RWPE1 (cell line): ENCODE results near the gene AUH.

Experiments used
- CTCF ChIA-PET: fragments of 350-600 bp; sonication (Branson Sonifier 250); formaldehyde crosslinking; extraction: SDS; loops from one replicate; lab custom pipeline; 2021; lab: Yijun Ruan, JAX
- POLR2A ChIA-PET: fragments of 400-600 bp; formaldehyde crosslinking; extraction: SDS; loops from one replicate; lab custom pipeline; 2020; ENCODE audit warnings: antibody characterized with exemption; ENCODE audit not compliant: low non-redundant PET; lab: Yijun Ruan, JAX
- DNase-seq: peaks from one replicate; pipeline ENCODE4 v3.0.0; 2012; ENCODE audit warnings: low spot score
- H3K27ac ChIP-seq: fragments of 450-650 bp; 2 replicates; pipeline ENCODE4 v1.5.1; 2017
- CTCF ChIP-seq: fragments of 450-650 bp; conservative IDR thresholded peaks from 2 replicates; pipeline ENCODE4 v1.5.1; 2017; ENCODE audit warnings: low read depth, mild to moderate bottlenecking

AUH gene

DNA sequence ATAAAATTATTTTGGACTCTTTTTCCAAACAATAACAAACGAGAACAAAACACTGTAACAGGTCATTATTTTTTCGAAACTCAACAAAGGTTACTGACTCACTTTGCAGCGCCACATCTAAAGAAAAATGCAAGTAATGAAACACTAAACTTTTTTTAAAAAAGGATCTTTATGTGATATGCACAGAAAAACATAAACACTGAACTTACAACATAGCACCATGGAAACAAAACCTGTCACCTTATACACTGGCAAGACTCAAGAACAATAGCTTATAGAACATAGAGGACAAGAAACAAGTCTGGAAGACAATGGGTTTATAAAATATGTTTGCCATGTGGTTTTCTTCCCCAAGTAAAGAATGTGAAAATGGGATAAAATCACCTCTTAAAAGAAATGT, 85.2 kb downstream of the AUH start:
- DNase-seq, result no peak
- CTCF ChIA-PET, result interaction anchor here (0.6 kb wide), 2 partner anchors 37 to 76 kb away, joined by 4 to 5 read pairs; no protein-coding TSS in a partner anchor
- H3K27ac ChIP-seq, result no peak overlapping the region
- no peak for TF ChIP-seq CTCF
- POLR2A ChIA-PET, result no interaction called here

DNA sequence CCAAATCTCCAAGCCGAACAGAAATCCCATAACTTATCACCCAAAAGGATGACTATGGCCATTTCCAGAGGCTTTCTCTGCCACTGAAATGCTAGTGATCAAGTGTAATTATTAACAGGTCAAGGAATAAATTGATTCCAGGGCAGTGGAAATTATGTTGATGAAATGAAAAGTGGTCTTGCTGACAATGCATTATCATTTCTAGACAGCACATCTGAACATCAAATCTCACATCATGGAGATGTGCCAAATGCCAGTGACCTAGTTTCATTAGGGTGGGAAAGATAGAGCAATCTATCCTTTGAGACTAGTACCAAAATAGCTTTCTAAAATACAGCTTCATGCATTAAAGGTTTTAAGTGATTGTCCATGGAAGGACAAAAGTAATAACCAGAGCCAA, 86.1 kb downstream of the AUH start:
- ChIA-PET CTCF (interaction anchor here (0.6 kb wide), 1 partner anchor 144 kb away, joined by 3 read pairs; no protein-coding TSS in a partner anchor), POLR2A (no interaction called here)
- no peak for TF ChIP-seq CTCF
- no peak overlapping the region for H3K27ac ChIP-seq
- DNase-seq, result no peak

DNA sequence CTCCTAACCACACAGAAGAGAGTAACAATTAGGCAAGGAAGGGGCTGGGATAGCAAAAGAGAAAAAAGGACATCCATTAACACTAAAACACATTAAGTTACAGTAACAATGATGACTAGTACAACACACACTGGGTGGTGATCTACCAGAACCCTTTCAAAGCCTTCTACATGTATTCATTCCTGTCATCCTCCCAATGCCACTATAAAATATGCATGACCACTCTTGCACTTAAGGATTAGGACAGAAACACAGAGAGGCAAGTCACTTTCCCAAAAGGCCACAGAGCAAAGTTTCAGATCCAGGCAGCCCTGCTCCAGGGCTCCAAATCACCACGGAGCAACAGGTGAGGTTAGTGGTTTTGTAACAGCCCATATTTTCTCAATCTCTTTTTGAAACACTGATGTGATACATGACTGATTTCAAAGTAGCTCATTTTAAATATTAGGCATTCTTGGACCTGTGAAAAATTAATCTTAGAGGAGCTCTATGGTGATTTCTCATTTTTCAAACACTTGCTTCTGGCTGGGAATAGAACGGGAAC, 86.7 kb downstream of the AUH start:
- no peak for TF ChIP-seq CTCF
- POLR2A ChIA-PET, result no interaction called here
- DNase-seq, result no peak
- no peak overlapping the region for H3K27ac ChIP-seq
- CTCF ChIA-PET, result interaction anchor here (0.6 kb wide), 1 partner anchor 144 kb away, joined by 3 read pairs; no protein-coding TSS in a partner anchor

DNA sequence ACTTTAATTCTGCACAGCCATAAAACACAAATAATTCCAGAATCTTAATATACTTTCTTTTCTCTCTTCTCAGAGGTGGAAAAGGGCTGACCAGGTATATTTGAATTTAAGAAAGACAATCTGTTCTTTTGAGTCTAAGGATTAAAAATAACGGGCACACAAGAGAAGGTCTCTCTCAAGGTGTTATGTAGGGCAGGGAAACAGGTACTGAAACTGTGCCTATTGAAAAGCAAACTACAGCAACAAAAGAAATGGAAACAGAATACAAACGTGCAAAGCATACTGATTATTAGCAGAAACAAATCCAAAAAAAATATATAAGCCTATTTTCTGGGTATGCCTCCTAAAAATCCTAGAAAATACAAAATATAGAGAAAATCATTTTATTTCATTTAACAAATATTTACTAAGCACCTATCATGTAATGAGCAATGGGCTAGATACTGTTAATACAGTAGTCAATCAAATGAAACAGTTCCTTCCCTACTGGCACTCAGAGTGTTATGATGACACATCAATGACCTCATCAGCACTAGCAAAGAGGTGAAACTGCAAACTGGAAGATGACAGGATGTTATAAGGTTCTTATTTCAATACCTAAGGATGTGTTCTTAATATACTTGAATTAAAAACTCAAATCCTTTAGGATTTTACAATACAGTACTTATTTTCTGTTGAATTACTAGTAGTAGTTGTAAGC, 87.7 kb downstream of the AUH start:
- no peak overlapping the region for H3K27ac ChIP-seq
- ChIA-PET POLR2A (interaction anchor here (0.7 kb wide), 1 partner anchor 21 kb away, joined by 3 read pairs; no protein-coding TSS in a partner anchor), CTCF (no interaction called here)
- TF ChIP-seq CTCF, result no peak
- peak; percentile 72 for DNase-seq

GRCh38 chr9:91271156-91271555, 90.6 kb downstream of the AUH start:
- no peak overlapping the region for H3K27ac ChIP-seq
- POLR2A ChIA-PET, result no interaction called here
- no peak for TF ChIP-seq CTCF
- CTCF ChIA-PET, result no interaction called here
- DNase-seq, result no peak

DNA sequence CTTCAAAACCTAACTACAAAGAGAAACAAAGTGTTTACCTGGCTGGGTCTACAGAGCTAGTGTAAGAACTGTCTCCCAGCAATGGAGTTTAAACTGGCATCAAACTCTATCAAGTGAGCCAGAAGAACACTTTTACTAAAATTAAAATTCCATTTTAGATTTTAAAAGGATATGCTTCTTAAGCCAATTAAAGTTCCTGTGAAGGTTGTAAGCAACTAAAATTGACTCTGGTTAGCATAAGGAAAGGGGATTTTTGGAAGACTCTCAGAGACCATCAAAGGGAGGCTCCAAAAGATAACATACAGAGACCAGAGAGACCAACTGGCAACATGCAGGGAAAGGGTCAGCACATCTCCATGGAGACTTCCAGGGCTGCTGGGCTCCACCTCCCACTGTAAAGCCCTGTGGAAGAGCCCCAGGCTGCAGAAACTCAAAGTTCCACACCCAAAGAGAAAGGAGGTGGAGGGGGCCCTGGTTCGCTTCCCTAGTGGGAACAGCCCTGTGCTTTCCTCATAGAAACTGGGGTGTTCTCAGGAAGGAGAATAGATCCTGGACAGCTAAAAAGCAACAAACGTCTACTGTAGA, 91.7 kb downstream of the AUH start:
- TF ChIP-seq CTCF, result no peak
- POLR2A ChIA-PET, result no interaction called here
- CTCF ChIA-PET, result no interaction called here
- H3K27ac ChIP-seq, result no peak overlapping the region
- no peak for DNase-seq
